HepG2 (cell line): Measurements from ENCODE around the gene ENAH. TPM values are rescaled to one million over a fixed set of nuclear protein-coding genes. Genes with fewer than 3 reads are reported as not detected.

Experiments
- ATAC-seq: fragments of 200-7000 bp; cut with Tn5 transposase; 3 replicates; pipeline ENCODE4 v1.9.1; 2020; ENCODE audit warnings: mild to moderate bottlenecking, moderate library complexity
- BruUV-seq: library from RNA; stranded (reverse); fragments of 400-500 nt; replicated peaks from 2 replicates; lab custom pipeline; 2021; lab: Mats Ljungman, UMichigan
- CTCF ChIA-PET: fragments of 300-600 bp; formaldehyde crosslinking; extraction: SDS; loops from one replicate; lab custom pipeline; 2021; ENCODE audit warnings: low total read pairs, inconsistent platforms, low intra/inter-chr PET ratio; lab: Yijun Ruan, JAX
- POLR2A ChIA-PET: fragments of 350-600 bp; sonication (Branson Sonifier 250); formaldehyde crosslinking; loops from one replicate; lab custom pipeline; 2020; ENCODE audit warnings: antibody characterized with exemption, inconsistent platforms; lab: Yijun Ruan, JAX
- DNase-seq: peaks from one replicate; pipeline ENCODE4 v3.0.0-alpha.2; 2015; ENCODE audit warnings: low spot score
- FAIRE-seq: peaks from 3 replicates; lab custom pipeline; 2011; peaks lifted over from hg19 to GRCh38; lab: Jason Lieb, UNC
- H2AFZ ChIP-seq: one replicate; pipeline ENCODE4 v1.6.1; 2011; ENCODE audit warnings: low read length, inconsistent platforms
- H3K27ac ChIP-seq: fragments of 300-600 bp; 3 replicates; pipeline ENCODE4 v1.8.0; 2011; ENCODE audit warnings: mixed run types, mild to moderate bottlenecking, mixed read lengths, low read length, inconsistent platforms; ENCODE audit not compliant: insufficient read depth; ENCODE audit errors: extremely low read length
- H3K27me3 ChIP-seq, 2 experiments: fragments of 200-600 bp in 1 of 2; 2 replicates in 1 of 2; 3 replicates in 1 of 2; pipeline versions ENCODE4 v1.6.0 to v1.8.0; 2011; ENCODE audit warnings: low read length in 2 of 2, mild to moderate bottlenecking in 2 of 2, moderate library complexity in 2 of 2, inconsistent platforms in 1 of 2; ENCODE audit not compliant: insufficient read depth in 2 of 2, control insufficient read depth in 1 of 2
- H3K36me3 ChIP-seq, 2 experiments: fragments of 200-600 bp in 1 of 2; replicated peaks in 1 of 2; 2 replicates in 1 of 2; 3 replicates in 1 of 2; pipeline versions ENCODE4 v1.5.1 to v1.8.0; 2011; ENCODE audit warnings: low read length in 2 of 2, inconsistent platforms in 1 of 2; ENCODE audit not compliant: insufficient read depth in 2 of 2, control insufficient read depth in 1 of 2
- H3K4me1 ChIP-seq: 2 replicates; pipeline ENCODE4 v1.5.1; 2012; ENCODE audit warnings: low read length, inconsistent platforms; ENCODE audit not compliant: insufficient read depth
- H3K4me2 ChIP-seq: 2 replicates; pipeline ENCODE4 v1.6.0; 2011; ENCODE audit warnings: low read depth, low read length, inconsistent platforms
- H3K4me3 ChIP-seq, 3 experiments: fragments of 200-600 bp in 1 of 3; sonication (generic), shearing (Covaris generic) in 1 of 3; replicated peaks in 1 of 3; 2 replicates each; pipeline ENCODE4 v1.5.1; 2011 to 2016; ENCODE audit warnings: low read length in 3 of 3, inconsistent platforms in 2 of 3, low read depth in 2 of 3, mild to moderate bottlenecking in 2 of 3, control low read depth in 1 of 3, mixed read lengths in 1 of 3; ENCODE audit not compliant: insufficient read depth in 1 of 3
- H3K79me2 ChIP-seq: one replicate; pipeline ENCODE4 v1.6.1; 2011; ENCODE audit warnings: low read length, inconsistent platforms; ENCODE audit not compliant: insufficient read depth
- H3K9ac ChIP-seq: 2 replicates; pipeline ENCODE4 v1.6.0; 2011; ENCODE audit warnings: mild to moderate bottlenecking, low read depth, low read length, inconsistent platforms; ENCODE audit not compliant: insufficient read depth
- H3K9me3 ChIP-seq: 2 replicates; pipeline ENCODE4 v1.5.1; 2012; ENCODE audit warnings: mild to moderate bottlenecking, low read length
- H4K20me1 ChIP-seq: 2 replicates; pipeline ENCODE4 v1.6.0; 2011; ENCODE audit warnings: inconsistent platforms, mild to moderate bottlenecking, low read length, moderate library complexity; ENCODE audit not compliant: insufficient read depth
- CCAR2 ChIP-seq: fragments of 200-400 bp; formaldehyde crosslinking; optimal IDR thresholded peaks from 2 replicates; pipeline ENCODE3; 2018; ENCODE audit warnings: low read depth, mild to moderate bottlenecking, low read length, moderate library complexity
- HCFC1 ChIP-seq: fragments of 150-350 bp; IDR thresholded peaks from 2 replicates; pipeline ENCODE4 v1.6.1; 2014; ENCODE audit warnings: low read depth, low read length
- HDAC1 ChIP-seq: sonication (generic); formaldehyde crosslinking; IDR thresholded peaks from 2 replicates; pipeline ENCODE4 v1.5.1; 2020; ENCODE audit warnings: mild to moderate bottlenecking, missing genetic modification reagents
- HMGXB3 ChIP-seq: sonication (generic); formaldehyde crosslinking; IDR thresholded peaks from 2 replicates; pipeline ENCODE4 v1.4.0; 2020; ENCODE audit warnings: missing genetic modification reagents, borderline replicate concordance
- WIZ ChIP-seq: sonication (generic); formaldehyde crosslinking; IDR thresholded peaks from 2 replicates; pipeline ENCODE4 v1.5.1; 2020; ENCODE audit warnings: mild to moderate bottlenecking, missing genetic modification reagents
- ZNF747 ChIP-seq: sonication (generic); formaldehyde crosslinking; IDR thresholded peaks from 2 replicates; pipeline ENCODE4 v1.8.1; 2023; ENCODE audit warnings: missing genetic modification reagents, mild to moderate bottlenecking, borderline replicate concordance
- ZNF790 ChIP-seq: sonication (generic); formaldehyde crosslinking; IDR thresholded peaks from 2 replicates; pipeline ENCODE4 v1.8.0; 2022; ENCODE audit warnings: missing genetic modification reagents, mild to moderate bottlenecking, borderline replicate concordance
- WGBS: methylation state at CpG from one replicate; pipeline ENCODE4 v1.1.6; 2017; ENCODE audit warnings: low lambda C conversion rate; 5-methylcytosine and 5-hydroxymethylcytosine counted together
- in situ Hi-C: cut with HindIII; loops from 2 replicates; pipeline ENCODE4 v1.10.0; 2017; ENCODE audit warnings: low pct_unique_long_range_greater_than_20kb; ENCODE audit not compliant: extremely low pct_ligation_motif_present
- intact Hi-C: fragments of 100-400 bp; cut with micrococcal nuclease; formaldehyde crosslinking; loops from one replicate; pipeline ENCODE4 v1.10.0; 2022; ENCODE audit not compliant: unreplicated experiment
- polyA plus RNA-seq, 8 experiments: library from polyadenylated mRNA; depleted of rRNA in 3 of 8; stranded (reverse) in 7 of 8; unstranded in 1 of 8; fragments of >200 nt; fragmentation: Illumina TruSeq in 4 of 8; extraction: Trizol in 4 of 8; gene quantifications; 2 replicates each; pipeline versions ENCODE4 v1.2.1 to v1.2.3, GENCODE V29; 2011 to 2016; ENCODE audit warnings: low read depth in 4 of 8, missing spikeins in 1 of 8, mixed read lengths in 1 of 8; ENCODE audit not compliant: insufficient read depth in 1 of 8
- total RNA-seq, 5 experiments: library from RNA; depleted of rRNA; stranded (reverse); fragments of >200 nt; fragmentation: Illumina TruSeq; extraction: Trizol; gene quantifications; 2 replicates each; pipeline ENCODE4 v1.2.3, GENCODE V29; 2016; ENCODE audit warnings: low read depth in 1 of 5
- TF ChIP-seq, protein P1 (sequence below): sonication (generic); formaldehyde crosslinking; IDR thresholded peaks from 2 replicates; pipeline ENCODE4 v1.4.0; 2020; ENCODE audit warnings: missing genetic modification reagents

The ENAH gene
- total and polyA plus RNA-seq, 2 of the 13 experiments (the other 11 are each of a cell fraction or from before 2014, with no cell fraction given) = 22.1 to 58.3 TPM

- TF ChIP-seq HMGXB3 (CRISPR knock-in tag) = no peak
These were observed 108.0 kb downstream of the ENAH start (continued) for GRCh38 chr1:225544924-225545323.

- ChIA-PET CTCF (no interaction called here), POLR2A (interaction anchor here (0.9 kb wide), 1 partner anchor 233 kb away, joined by 3 read pairs; the partner anchor contains the start of gene SRP9)
- no peak overlapping the region for H3K27ac ChIP-seq
- no peaks in the 10 kb centered on the region for H3K9me3 ChIP-seq
- TF ChIP-seq ZNF790 (CRISPR knock-in tag) = no peak
- no peak for TF ChIP-seq CCAR2
- TF ChIP-seq, protein P1, sequence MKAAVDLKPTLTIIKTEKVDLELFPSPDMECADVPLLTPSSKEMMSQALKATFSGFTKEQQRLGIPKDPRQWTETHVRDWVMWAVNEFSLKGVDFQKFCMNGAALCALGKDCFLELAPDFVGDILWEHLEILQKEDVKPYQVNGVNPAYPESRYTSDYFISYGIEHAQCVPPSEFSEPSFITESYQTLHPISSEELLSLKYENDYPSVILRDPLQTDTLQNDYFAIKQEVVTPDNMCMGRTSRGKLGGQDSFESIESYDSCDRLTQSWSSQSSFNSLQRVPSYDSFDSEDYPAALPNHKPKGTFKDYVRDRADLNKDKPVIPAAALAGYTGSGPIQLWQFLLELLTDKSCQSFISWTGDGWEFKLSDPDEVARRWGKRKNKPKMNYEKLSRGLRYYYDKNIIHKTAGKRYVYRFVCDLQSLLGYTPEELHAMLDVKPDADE (CRISPR knock-in tag) = no peak
- TF ChIP-seq HDAC1 (CRISPR knock-in tag) = no peak
- TF ChIP-seq WIZ = no peak
- TF ChIP-seq HCFC1 = no peak
- no peak for TF ChIP-seq ZNF747
- no peaks in the 10 kb centered on the region for H4K20me1 ChIP-seq
- H3K4me3 ChIP-seq = no peak overlapping the region
- H3K79me2 ChIP-seq = no peaks in the 10 kb centered on the region
- FAIRE-seq = no peak
- H2AFZ ChIP-seq = no peak overlapping the region
- BruUV-seq = no TSS peak
- H3K4me1 ChIP-seq = no peaks in the 10 kb centered on the region
- H3K27me3 ChIP-seq = no peaks in the 10 kb centered on the region
- 100% methylated on average over 1 of the region's 1 CpG for WGBS
- intact Hi-C loops (no loop called here), in situ Hi-C loops (no loop called here)
- H3K4me2 ChIP-seq = no peak overlapping the region
- H3K36me3 ChIP-seq = peaks cover 2 to 7% of the 10 kb centered on the region in 2 experiments; a peak in 3 of 5 replicates
- DNase-seq = no peak
- no peak for ATAC-seq
- H3K9ac ChIP-seq = no peak overlapping the region
These were observed 108.7 kb downstream of the ENAH start for GRCh38 chr1:225544263-225544662.
